HPDE6-E6E7 (cell line): ENCODE data around the gene PTGDR.

ENCODE experiments used
- DNase-seq: peaks from one replicate; pipeline ENCODE4 v3.0.0; 2011; ENCODE audit warnings: missing footprints; ENCODE audit errors: extremely low spot score

The PTGDR gene

GRCh38 chr14:52310541-52310940, 43.0 kb downstream of the PTGDR start:
- no peak for DNase-seq

- DNase-seq = no peak
These were observed 45.4 kb downstream of the PTGDR start for GRCh38 chr14:52312931-52313355.

- DNase-seq = no peak
These were observed 46.0 kb downstream of the PTGDR start for GRCh38 chr14:52313462-52313861.

- peak; percentile 71 for DNase-seq
These were observed 46.6 kb downstream of the PTGDR start, which contains the start of gene PTGER2 for GRCh38 chr14:52313903-52314594. PTGER2 (plus strand) TSS chr14:52314312; CDS start chr14:52314549, 237 bp downstream.

GRCh38 chr14:52314595-52315354, 47.3 kb downstream of the PTGDR start:
- DNase-seq = peak; percentile 9

GRCh38 chr14:52315355-52315718, 47.8 kb downstream of the PTGDR start:
- DNase-seq = no peak

- no peak for DNase-seq
These were observed 50.6 kb downstream of the PTGDR start for GRCh38 chr14:52318062-52318461.

- DNase-seq = no peak
These were observed 51.5 kb downstream of the PTGDR start for GRCh38 chr14:52318826-52319645.

- DNase-seq = no peak
These were observed 52.4 kb downstream of the PTGDR start for GRCh38 chr14:52319919-52320318.

- DNase-seq = peak; percentile 12
These were observed 57.6 kb downstream of the PTGDR start for GRCh38 chr14:52325126-52325525.

GRCh38 chr14:52325630-52326029, 58.1 kb downstream of the PTGDR start:
- no peak for DNase-seq
